ENCODE measurements around the gene TRMT11.

The TRMT11 gene

GRCh38 chr6:125987026-125987617 is 782 bp downstream of the TRMT11 start:
- TF ChIP-seq FOXP2 (optimal IDR thresholded peaks at IDR 0.05; ENCODE audit: borderline replicate concordance, extremely low read depth, extremely low read length, insufficient read depth) (no peak), TAF1 (IDR thresholded peaks at IDR 0.05; ENCODE audit: borderline replicate concordance, insufficient read depth, low read length) (no peak), SIN3A (IDR thresholded peaks at IDR 0.05; ENCODE audit: borderline replicate concordance, insufficient read depth, low read length) (no peak), POLR2AphosphoS5 (IDR thresholded peaks at IDR 0.05; ENCODE audit: low read depth, low read length) (no peak), REST (IDR thresholded peaks at IDR 0.05; ENCODE audit: insufficient read depth in 1 of 2, low read depth in 2 of 2, low read length in 2 of 2) (no peak)

- TF ChIP-seq FOXP2 (optimal IDR thresholded peaks at IDR 0.05; ENCODE audit: borderline replicate concordance, extremely low read depth, extremely low read length, insufficient read depth), result no peak
- no peak for TF ChIP-seq POLR2AphosphoS5 (IDR thresholded peaks at IDR 0.05; ENCODE audit: low read depth, low read length)
These were observed 1.9 kb downstream of the TRMT11 start for GRCh38 chr6:125988280-125988679.

GRCh38 chr6:125989631-125990030 is 3.3 kb downstream of the TRMT11 start:
- TF ChIP-seq FOXP2 (optimal IDR thresholded peaks at IDR 0.05; ENCODE audit: borderline replicate concordance, extremely low read depth, extremely low read length, insufficient read depth) (no peak), POLR2AphosphoS5 (IDR thresholded peaks at IDR 0.05; ENCODE audit: low read depth, low read length) (no peak), TAF1 (IDR thresholded peaks at IDR 0.05; ENCODE audit: borderline replicate concordance, insufficient read depth, low read length) (no peak), REST (IDR thresholded peaks at IDR 0.05; ENCODE audit: insufficient read depth in 1 of 2, low read depth in 2 of 2, low read length in 2 of 2) (no peak), SIN3A (IDR thresholded peaks at IDR 0.05; ENCODE audit: borderline replicate concordance, insufficient read depth, low read length) (no peak)

GRCh38 chr6:125991653-125992052 is 5.3 kb downstream of the TRMT11 start:
- TF ChIP-seq SIN3A (IDR thresholded peaks at IDR 0.05; ENCODE audit: borderline replicate concordance, insufficient read depth, low read length) (no peak), REST (IDR thresholded peaks at IDR 0.05; ENCODE audit: insufficient read depth in 1 of 2, low read depth in 2 of 2, low read length in 2 of 2) (no peak), TAF1 (IDR thresholded peaks at IDR 0.05; ENCODE audit: borderline replicate concordance, insufficient read depth, low read length) (no peak), POLR2AphosphoS5 (IDR thresholded peaks at IDR 0.05; ENCODE audit: low read depth, low read length) (no peak), FOXP2 (optimal IDR thresholded peaks at IDR 0.05; ENCODE audit: borderline replicate concordance, extremely low read depth, extremely low read length, insufficient read depth) (no peak)

- TF ChIP-seq SIN3A (IDR thresholded peaks at IDR 0.05; ENCODE audit: borderline replicate concordance, insufficient read depth, low read length), result no peak
- TF ChIP-seq FOXP2 (optimal IDR thresholded peaks at IDR 0.05; ENCODE audit: borderline replicate concordance, extremely low read depth, extremely low read length, insufficient read depth), result no peak
- no peak for TF ChIP-seq POLR2AphosphoS5 (IDR thresholded peaks at IDR 0.05; ENCODE audit: low read depth, low read length)
- no peak for TF ChIP-seq REST (IDR thresholded peaks at IDR 0.05; ENCODE audit: insufficient read depth in 1 of 2, low read depth in 2 of 2, low read length in 2 of 2)
- no peak for TF ChIP-seq TAF1 (IDR thresholded peaks at IDR 0.05; ENCODE audit: borderline replicate concordance, insufficient read depth, low read length)
These were observed 8.5 kb downstream of the TRMT11 start for GRCh38 chr6:125994670-125995488.
